Measurements from ENCODE around the gene HMCN2.

The HMCN2 gene, protein sequence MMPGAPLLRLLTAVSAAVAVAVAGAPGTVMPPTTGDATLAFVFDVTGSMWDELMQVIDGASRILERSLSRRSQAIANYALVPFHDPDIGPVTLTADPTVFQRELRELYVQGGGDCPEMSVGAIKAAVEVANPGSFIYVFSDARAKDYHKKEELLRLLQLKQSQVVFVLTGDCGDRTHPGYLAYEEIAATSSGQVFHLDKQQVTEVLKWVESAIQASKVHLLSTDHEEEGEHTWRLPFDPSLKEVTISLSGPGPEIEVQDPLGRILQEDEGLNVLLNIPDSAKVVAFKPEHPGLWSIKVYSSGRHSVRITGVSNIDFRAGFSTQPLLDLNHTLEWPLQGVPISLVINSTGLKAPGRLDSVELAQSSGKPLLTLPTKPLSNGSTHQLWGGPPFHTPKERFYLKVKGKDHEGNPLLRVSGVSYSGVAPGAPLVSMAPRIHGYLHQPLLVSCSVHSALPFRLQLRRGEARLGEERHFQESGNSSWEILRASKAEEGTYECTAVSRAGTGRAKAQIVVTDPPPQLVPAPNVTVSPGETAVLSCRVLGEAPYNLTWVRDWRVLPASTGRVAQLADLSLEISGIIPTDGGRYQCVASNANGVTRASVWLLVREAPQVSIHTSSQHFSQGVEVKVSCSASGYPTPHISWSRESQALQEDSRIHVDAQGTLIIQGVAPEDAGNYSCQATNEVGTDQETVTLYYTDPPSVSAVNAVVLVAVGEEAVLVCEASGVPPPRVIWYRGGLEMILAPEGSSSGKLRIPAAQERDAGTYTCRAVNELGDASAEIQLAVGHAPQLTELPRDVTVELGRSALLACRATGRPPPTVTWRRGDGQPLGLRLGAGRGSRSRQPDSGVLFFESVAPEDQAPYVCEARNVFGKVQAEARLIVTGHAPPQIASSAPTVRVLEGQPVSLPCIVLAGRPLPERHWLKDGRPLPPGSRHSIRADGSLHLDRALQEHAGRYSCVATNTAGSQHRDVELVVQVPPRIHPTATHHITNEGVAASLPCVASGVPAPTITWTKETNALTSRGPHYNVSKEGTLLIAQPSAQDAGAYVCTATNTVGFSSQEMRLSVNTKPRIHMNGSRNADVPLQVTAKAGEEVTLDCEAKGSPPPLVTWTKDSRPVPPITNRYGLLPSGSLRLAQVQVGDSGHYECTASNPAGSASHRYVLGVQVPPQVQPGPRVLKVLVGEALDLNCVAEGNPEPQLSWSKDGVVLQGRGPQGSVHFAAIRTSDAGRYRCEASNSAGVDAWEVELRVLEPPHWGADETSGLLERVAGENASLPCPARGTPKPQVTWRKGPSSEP (N-terminal part only)

DNA sequence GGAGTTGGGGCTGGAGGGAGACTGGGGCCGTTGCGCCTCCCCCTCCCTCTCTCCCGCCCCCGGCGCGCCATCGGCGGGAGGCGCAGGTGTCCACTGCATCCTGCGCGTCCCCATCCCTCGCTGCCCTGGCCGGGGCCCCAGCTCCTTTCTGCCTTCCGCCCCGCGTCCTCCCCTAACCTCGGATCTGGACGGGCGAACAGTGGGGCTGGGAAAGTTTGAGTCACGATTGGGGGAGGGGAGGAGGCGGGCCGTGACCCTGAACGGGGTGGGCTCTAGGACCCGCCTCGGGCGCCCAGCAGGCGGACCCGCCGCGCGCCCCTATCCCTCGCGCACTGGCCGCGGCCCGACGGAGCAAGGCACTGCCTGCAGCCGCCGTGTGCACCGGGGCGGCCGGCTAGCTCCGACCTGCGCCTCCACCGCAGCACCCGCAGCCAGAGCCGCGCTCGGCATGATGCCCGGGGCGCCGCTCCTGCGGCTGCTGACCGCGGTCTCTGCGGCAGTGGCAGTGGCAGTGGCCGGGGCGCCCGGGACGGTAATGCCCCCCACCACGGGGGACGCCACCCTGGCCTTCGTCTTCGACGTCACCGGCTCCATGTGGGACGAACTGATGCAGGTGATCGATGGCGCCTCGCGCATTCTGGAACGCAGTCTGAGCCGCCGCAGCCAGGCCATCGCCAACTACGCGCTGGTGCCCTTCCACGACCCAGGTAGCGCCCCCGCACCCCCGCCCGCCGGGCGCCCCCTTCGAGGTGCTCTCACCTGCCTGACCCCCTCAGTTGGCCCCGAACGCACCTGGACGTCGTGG is at the start of gene HMCN2:
Gene HMCN2, plus strand, starts transcription at position 330 of the 805 bp plus-strand sequence. Its CDS starts 119 bp downstream, at position 449.
- DNase-seq, result no peak

DNA sequence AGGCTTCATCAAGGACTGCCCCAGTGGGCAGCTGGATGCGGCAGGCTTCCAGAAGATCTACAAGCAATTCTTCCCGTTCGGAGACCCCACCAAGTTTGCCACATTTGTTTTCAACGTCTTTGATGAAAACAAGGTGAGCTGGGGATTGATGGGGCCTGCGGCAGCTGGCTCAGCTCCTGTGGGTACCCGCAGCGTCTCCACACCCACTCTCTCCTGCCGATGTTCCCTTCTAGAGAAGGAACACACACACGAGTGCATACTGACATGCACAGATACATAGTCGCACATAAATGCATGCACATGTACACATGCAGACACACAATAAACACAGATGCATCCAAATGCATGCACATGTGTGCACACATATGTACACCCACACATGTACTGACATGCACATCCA is 47.7 kb upstream of the HMCN2 start:
- DNase-seq, result no peak

DNA sequence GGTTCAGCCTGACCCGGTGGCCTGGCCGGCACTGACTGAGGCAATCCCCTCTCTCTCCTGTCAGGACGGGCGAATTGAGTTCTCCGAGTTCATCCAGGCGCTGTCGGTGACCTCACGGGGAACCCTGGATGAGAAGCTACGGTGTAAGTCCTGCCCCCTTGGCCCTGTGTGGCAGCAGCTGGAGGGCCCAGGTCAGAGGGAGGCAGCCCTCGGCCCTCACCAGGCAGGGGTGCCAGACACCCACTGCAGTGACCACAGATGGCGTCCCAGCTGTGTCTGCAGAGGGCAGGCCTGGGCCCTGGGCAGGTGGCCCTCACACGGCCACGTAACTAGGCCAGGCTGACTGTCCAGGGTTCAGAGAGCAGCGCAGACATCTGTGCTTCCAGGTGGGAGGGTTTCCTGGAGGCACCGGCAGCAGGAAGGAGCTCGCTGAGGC is 45.9 kb upstream of the HMCN2 start:
- no peak for DNase-seq

DNA sequence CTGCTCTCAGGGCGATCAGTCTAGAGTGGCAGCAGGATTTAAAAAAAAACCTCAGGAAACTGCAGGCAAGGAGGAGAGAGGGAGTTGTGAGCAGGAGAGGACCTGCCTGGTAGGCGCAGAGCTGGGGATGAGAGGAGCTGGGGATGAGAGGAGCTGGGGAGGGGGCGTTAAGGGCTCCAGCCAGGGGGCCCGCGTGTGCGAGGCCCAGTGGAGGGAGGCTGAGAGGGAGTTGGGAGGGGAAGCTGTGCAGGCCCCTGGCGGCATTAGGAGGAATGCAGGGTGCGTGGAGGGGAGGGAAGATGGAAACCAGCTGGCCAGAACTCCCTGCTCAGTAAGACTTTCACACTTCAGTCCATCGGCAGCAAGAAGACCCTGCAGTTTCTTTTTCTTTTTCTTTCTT is 45.2 kb upstream of the HMCN2 start:
- DNase-seq, result no peak

DNA sequence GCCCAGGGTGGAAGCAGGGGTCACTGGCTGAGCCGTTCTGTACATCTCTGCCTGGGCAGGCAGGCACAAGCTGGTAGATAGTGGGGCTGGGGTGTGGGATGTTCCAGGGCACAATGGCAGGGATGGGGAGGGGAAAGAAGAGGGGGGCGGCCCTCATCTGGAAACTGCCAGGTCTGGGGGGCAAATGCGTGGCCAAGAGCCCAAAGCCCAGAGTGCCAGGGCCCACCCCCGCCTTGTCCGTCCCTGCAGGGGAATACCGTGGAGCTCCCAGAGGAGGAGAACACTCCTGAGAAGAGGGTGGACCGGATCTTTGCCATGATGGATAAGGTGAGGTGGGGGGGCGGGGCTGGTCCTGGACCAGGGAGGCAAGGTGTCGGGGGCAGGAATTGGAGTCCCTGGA is 42.7 kb upstream of the HMCN2 start:
- no peak for DNase-seq

DNA sequence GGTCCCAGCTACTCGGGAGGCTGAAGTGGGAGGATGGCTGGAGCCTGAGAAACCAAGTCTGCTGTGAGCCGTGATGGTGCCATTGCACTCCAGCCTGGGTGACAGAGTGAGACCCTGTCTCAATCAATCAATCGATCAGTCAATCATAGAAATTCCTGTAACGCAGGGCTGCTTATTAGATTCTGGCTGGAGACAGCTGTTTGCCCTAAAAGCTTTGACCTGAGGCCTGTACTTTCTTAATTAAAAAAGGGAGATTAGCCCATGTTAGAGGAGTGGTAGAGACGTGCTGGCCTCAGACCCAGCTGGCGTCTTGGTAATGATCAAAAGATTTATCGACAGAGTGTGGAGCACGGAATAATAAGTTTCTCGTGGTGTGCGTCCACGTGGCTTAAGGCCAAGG is 40.5 kb upstream of the HMCN2 start:
- DNase-seq, result no peak

DNA sequence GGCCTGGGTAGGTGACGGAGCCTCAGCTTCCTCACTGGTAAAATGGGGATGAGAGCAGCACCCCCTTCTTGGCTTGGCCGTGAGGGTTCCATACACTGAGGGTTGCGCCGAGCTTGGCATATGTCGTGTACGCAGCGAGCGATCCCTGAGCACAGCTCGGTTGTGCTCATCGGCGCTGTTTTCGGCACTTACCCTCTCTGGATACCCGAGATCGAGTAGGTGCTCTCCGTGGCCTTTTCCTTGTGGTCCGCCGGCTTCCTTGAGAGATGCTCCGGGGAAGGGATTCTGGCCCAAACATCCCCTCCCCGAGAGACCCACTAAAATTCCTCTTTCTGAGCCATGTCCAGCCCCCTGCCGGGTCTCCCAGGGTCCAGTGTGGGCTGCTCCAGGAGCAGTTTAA is 40.0 kb upstream of the HMCN2 start:
- DNase-seq, result no peak

DNA sequence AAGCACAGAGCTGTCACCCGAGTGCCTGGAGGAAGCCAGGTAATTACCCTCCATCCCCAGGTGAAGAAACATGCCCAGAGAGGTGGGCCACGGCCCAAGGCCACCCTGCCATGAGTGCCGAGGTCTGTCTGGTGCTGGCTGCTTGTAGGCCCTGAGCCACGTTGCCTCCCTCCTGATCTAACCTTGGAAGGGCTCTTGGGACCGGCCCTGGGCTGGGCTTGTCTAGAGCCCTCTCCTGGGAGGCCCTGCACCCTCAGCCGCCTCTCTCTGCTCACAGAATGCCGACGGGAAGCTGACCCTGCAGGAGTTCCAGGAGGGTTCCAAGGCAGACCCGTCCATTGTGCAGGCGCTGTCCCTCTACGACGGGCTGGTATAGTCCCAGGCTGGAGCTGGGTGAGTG is 39.4 kb upstream of the HMCN2 start:
- DNase-seq, result no peak

DNA sequence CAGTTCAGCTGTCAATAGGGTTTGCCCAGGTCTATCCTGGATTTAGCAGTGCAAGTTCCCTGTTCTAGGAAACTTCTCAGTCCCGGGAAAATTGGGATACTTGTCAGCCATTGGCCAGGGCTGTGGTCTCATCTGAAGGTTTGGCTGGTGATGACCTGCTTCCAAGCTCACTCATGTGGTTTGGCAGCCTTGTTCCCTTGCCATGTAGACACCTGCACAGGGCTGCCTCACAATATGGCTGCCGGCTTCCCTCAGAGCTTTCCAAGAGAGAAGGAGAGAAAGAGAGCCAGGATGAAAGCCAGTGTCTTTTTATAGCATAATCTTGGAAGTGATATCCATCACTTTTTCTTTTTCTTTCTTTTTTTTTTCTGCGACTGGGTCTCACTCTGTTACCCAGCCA is 37.7 kb upstream of the HMCN2 start:
- DNase-seq, result no peak

DNA sequence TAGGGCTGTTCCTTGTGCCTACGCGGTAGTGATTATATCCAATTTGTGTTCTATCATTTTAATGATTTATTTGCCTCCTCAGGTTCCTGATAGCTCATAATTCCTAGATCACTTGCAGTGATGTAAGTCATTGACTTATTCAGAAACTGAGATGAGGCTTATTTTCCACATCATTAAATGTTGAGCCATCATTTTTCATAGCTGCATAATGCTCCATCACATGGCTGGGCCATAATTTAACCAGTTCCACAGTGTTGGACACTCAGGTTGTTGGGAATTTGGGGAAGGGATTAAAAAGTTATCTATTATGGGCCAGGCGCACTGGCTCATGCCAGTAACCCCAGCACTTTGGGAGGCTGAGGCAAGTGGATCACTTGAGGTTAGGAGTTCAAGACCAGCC is 35.8 kb upstream of the HMCN2 start:
- no peak for DNase-seq

DNA sequence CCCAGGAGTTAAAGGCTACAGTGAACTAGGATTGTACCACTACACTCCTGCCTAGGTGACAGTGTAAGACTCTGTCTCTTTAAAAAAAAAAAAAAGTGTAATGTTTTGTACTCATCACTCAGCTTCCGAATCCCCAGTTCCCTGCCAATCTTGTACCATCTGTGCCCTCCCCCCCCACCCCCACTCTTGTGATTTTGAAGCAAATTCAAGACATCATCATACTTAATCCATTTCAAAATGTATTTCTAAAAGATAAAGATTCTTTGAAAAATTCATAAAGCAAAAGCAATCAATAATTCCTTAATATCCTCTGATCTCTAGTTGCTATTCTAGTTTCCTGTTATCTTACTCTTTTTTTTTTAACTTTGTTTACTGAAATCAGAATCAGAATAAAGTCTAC is 34.9 kb upstream of the HMCN2 start:
- no peak for DNase-seq

DNA sequence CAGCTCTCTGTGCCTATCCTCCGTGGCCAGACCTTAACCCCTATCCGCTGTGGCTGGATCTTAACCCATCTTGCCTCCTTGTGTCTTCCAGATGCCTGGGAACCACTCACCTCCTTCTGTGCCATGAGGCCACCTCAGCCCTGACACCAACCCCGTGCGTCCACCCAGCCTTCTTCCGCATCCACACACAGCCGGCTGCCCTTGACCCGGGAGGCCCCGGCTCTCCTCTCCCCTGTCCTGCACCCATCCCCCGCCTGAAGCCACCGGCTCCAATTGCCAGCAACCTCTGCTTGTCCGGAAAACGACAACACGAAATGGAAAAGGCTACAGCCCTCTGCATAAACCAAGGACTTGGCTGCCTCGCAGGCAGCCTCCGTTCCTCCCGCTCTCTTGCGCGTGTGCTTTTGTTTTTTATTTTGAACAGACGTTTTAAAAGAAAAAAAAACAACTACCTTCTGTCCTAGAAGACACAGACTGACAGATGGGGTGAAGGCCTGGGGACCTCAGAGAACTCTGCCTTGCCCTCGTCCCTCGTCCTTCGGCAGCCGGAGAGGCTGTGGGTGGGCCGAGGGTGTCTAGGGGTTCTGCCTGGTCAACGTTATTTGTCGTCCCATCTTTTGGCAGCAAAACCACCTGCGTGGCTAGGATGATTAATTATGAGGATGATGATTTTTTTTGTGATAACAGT is 32.5 kb upstream of the HMCN2 start:
- no peak for DNase-seq

DNA sequence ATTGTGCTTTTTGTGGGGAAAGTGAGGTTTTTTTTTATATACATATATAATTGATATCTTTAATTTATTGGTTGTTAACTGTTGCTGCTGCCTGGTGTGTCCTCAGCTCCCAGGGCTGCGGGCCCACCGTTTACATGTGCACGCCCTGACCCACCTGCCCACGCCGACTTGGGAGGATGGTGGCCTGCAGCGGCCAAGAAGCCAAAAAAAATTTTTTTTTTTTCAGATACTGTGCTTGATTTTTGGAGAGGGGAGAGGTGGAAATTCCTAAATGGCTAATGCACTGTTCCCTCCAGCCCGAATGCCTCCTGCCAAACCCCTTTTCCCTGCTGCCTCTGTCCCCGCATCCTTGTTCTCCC is 32.0 kb upstream of the HMCN2 start:
- no peak for DNase-seq

DNA sequence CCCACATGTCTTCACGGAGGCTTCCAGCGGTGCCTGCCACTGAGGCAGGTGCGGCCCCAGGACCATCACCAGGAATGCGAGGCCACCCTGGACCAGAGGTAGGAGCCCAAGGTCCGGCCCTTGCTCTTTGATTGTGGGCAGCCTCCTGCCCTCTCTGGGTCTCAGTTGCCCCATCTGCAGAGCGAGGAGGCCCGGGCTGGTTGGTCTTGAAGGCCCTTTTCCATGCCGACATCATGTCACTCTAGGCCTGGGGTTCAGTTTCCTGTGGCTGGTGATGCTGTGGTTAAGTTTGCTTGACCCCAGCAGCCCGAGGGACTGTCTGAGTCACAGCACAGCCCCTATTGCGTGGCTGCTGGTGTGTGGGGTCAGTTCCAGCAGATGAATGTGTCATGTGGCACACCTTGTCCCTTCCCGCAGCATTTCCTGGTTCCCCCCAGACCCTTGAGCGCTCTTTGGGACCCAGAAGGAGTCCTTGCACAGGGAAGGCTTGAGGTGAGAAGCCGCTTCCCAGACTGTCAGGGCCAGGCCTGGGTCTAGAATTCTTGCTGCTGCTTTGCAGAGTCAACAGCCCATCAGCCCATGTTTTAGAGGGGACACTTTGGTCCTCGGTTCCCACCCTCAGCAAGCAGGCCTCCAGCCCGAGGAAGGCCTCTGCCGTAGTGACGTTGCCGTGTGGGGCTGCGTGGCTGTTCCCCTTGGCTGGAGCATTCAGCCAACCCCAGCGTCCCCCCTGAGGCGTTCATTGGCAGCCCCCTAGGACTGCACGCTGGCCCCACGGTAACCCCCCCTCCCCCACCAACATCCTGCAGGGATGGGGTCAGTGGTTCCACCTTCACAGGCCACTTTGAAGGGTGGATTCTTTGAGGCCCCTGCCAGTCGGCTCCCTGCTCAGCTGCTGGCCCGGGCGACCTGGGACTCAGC is 31.0 kb upstream of the HMCN2 start:
- no peak for DNase-seq

DNA sequence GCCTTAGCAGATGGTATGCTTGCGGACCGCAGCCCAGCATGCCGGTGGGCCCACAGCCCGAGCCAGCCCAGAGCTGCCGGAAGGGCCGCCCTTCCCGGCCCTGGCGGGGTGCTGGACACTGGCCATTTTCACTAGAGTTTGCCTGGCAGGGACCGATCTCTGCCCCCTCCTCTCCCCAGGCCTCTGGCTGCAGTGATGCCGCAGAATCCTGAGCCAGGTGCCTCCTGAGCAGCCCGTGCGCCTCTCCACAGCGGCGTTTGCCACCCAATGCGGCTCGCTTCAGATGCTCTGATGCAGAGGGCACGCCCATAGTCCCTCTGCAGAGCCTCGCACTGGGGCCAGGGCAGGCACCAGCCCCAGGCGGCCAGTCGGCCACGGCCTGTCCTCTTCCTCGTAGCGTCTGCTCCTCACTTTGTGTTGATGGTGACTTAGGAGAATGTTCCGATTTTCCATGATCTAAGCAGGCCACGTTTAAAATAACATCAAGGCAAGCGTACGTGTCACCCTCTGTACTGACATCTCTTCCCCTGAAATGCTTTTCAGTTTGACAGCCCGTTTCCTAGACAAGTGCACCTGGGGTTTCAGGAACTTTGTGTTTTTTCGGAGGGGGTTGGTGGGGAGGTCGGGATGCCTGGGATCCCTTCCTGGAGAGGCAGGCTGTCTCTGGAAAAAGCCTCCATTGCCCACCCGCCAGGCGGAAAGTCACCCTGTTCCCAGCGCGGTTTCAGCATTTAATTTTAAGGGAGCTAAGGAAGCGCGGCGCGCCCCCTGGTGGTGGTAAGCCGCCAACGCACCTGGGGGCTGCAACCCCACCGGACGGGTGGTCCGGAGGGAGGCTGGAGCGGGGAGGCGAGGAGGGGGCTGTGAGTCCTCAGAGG is 29.8 kb upstream of the HMCN2 start:
- DNase-seq, result peak; percentile 71

DNA sequence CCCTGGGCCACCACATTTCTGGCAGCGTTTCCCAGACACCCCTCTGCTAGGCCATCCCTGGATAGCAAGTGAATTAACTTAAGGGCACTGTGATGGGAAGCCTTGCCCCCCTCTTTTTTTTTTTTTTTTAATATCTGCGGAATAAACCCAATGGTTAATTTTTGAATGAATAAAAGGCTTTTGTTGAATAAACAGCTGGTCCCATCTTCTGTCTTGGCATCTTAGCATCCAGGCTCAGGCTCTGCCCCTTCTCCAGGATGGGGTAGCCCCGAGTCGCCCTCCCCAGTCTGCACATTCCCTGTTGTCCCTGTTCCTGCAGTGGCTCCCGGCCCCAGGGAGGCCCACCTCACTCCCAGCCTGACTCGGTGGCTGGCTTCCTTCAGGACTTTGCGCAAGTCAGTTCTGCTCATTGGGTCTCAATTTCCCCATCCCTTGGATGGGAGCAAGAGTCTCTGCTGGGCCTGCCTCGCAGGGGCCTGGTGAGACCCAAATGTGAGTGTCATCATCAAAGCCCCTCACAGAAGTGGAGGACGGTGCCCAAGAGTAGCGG is 29.0 kb upstream of the HMCN2 start:
- no peak for DNase-seq

DNA sequence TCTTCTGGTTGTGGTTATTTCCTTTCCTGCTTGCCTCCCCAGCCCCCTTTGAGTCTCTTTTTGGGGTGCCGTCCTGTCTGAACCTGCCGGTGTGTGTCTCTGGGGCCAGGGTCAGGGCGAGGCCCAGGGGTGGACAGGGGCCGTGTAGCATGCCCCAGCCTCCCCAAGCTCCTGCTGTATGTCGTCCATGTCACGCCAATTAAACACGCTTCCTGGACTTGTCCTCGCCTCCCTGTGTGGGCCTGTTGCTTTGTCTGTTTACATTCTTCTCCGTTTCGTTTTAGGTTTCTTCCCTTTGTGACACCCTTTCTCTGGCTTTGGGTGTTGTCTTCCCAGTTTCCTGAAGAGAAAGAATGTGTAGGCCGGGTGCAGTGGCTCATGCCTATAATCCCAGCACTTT is 28.5 kb upstream of the HMCN2 start:
- no peak for DNase-seq

DNA sequence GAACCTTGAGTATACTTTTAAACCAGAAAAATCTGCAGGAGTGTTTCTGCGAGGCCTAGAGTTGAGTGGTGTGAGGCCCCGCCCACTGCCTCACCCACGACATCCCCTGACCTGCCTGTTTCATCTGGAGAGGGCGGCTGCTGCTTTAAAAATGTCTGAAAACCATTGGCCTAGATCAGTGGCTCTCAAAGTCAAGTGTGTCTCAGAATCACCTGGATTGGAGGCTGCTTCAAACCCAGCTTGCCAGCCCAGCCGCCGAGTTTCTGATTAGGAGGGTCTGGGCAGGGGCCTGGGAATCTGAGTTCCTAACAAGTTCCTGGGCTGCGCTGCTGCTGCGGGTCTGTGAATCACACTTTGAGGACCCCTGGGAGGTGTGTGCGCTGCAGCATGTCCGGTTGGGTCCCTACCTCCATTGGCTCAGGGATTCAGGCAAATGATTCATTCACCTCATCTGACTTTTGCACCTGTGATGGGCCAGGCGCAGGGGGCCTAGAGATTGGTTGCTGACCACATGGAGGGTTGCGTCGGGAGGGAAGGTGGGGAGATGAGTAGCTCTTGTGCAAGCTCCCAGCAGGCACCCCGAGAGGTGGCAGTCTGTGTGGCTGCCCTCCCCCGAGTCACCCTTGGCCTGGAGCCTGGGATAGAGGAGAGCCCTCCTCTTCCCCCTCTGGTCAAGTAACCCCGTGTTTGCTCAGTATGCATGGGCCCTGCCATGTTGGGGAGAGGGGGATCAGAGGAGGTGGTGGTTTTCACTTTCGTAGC is 27.6 kb upstream of the HMCN2 start:
- DNase-seq, result no peak

DNA sequence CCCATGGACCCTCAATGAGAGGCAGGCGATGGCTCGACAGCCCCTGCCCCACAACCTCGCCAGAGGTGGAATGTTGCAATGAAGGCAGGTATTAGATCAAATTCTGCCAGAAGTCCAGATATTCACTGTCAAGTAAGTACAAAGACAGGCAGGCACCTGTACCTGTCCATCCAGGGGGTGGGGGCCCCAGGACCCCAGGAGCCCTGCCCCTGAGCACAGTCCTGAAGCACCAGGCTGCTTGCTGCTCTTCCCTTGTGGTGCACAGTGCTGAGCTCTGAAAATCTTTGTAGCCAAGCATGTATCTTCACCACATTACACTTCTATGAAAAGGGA is 26.2 kb upstream of the HMCN2 start:
- no peak for DNase-seq

All from activated naive CD4-positive, alpha-beta T cell treated with Interleukin-2 at 50 U/mL for 16 hours (primary cell).